HepG2 (cell line): ENCODE results near the gene PHACTR1. TPM values are rescaled to one million over a fixed set of nuclear protein-coding genes. Genes with fewer than 3 reads are reported as not detected.

Source experiments
- ATAC-seq: fragments of 200-7000 bp; cut with Tn5 transposase; 3 replicates; pipeline ENCODE4 v1.9.1; 2020; ENCODE audit warnings: mild to moderate bottlenecking, moderate library complexity
- BruUV-seq: library from RNA; stranded (reverse); fragments of 400-500 nt; replicated peaks from 2 replicates; lab custom pipeline; 2021; lab: Mats Ljungman, UMichigan
- CTCF ChIA-PET: fragments of 300-600 bp; formaldehyde crosslinking; extraction: SDS; loops from one replicate; lab custom pipeline; 2021; ENCODE audit warnings: low total read pairs, inconsistent platforms, low intra/inter-chr PET ratio; lab: Yijun Ruan, JAX
- POLR2A ChIA-PET: fragments of 350-600 bp; sonication (Branson Sonifier 250); formaldehyde crosslinking; loops from one replicate; lab custom pipeline; 2020; ENCODE audit warnings: antibody characterized with exemption, inconsistent platforms; lab: Yijun Ruan, JAX
- DNase-seq: peaks from one replicate; pipeline ENCODE4 v3.0.0-alpha.2; 2015; ENCODE audit warnings: low spot score
- FAIRE-seq: peaks from 3 replicates; lab custom pipeline; 2011; peaks lifted over from hg19 to GRCh38; lab: Jason Lieb, UNC
- H2AFZ ChIP-seq: one replicate; pipeline ENCODE4 v1.6.1; 2011; ENCODE audit warnings: low read length, inconsistent platforms
- H3K27ac ChIP-seq: fragments of 300-600 bp; 3 replicates; pipeline ENCODE4 v1.8.0; 2011; ENCODE audit warnings: mixed run types, mild to moderate bottlenecking, mixed read lengths, low read length, inconsistent platforms; ENCODE audit not compliant: insufficient read depth; ENCODE audit errors: extremely low read length
- H3K27me3 ChIP-seq, 2 experiments: fragments of 200-600 bp in 1 of 2; 2 replicates in 1 of 2; 3 replicates in 1 of 2; pipeline versions ENCODE4 v1.6.0 to v1.8.0; 2011; ENCODE audit warnings: low read length in 2 of 2, mild to moderate bottlenecking in 2 of 2, moderate library complexity in 2 of 2, inconsistent platforms in 1 of 2; ENCODE audit not compliant: insufficient read depth in 2 of 2, control insufficient read depth in 1 of 2
- H3K36me3 ChIP-seq, 2 experiments: fragments of 200-600 bp in 1 of 2; replicated peaks in 1 of 2; 2 replicates in 1 of 2; 3 replicates in 1 of 2; pipeline versions ENCODE4 v1.5.1 to v1.8.0; 2011; ENCODE audit warnings: low read length in 2 of 2, inconsistent platforms in 1 of 2; ENCODE audit not compliant: insufficient read depth in 2 of 2, control insufficient read depth in 1 of 2
- H3K4me1 ChIP-seq: 2 replicates; pipeline ENCODE4 v1.5.1; 2012; ENCODE audit warnings: low read length, inconsistent platforms; ENCODE audit not compliant: insufficient read depth
- H3K4me2 ChIP-seq: 2 replicates; pipeline ENCODE4 v1.6.0; 2011; ENCODE audit warnings: low read depth, low read length, inconsistent platforms
- H3K4me3 ChIP-seq, 3 experiments: fragments of 200-600 bp in 1 of 3; sonication (generic), shearing (Covaris generic) in 1 of 3; replicated peaks in 1 of 3; 2 replicates each; pipeline ENCODE4 v1.5.1; 2011 to 2016; ENCODE audit warnings: low read length in 3 of 3, inconsistent platforms in 2 of 3, low read depth in 2 of 3, mild to moderate bottlenecking in 2 of 3, control low read depth in 1 of 3, mixed read lengths in 1 of 3; ENCODE audit not compliant: insufficient read depth in 1 of 3
- H3K79me2 ChIP-seq: one replicate; pipeline ENCODE4 v1.6.1; 2011; ENCODE audit warnings: low read length, inconsistent platforms; ENCODE audit not compliant: insufficient read depth
- H3K9ac ChIP-seq: 2 replicates; pipeline ENCODE4 v1.6.0; 2011; ENCODE audit warnings: mild to moderate bottlenecking, low read depth, low read length, inconsistent platforms; ENCODE audit not compliant: insufficient read depth
- H3K9me3 ChIP-seq: 2 replicates; pipeline ENCODE4 v1.5.1; 2012; ENCODE audit warnings: mild to moderate bottlenecking, low read length
- H4K20me1 ChIP-seq: 2 replicates; pipeline ENCODE4 v1.6.0; 2011; ENCODE audit warnings: inconsistent platforms, mild to moderate bottlenecking, low read length, moderate library complexity; ENCODE audit not compliant: insufficient read depth
- AGO2 ChIP-seq: fragments of 200-400 bp; formaldehyde crosslinking; optimal IDR thresholded peaks from 2 replicates; pipeline ENCODE3; 2017; ENCODE audit warnings: mild to moderate bottlenecking, low read depth, low read length, moderate library complexity
- IRF9 ChIP-seq: sonication (generic); formaldehyde crosslinking; IDR thresholded peaks from 2 replicates; pipeline ENCODE4 v1.8.0; 2022; ENCODE audit warnings: missing genetic modification reagents, mild to moderate bottlenecking, borderline replicate concordance
- KAT2B ChIP-seq: fragments of 150-350 bp; IDR thresholded peaks from 2 replicates; pipeline ENCODE4 v1.6.1; 2014; ENCODE audit warnings: low read depth, low read length, borderline replicate concordance
- KAT8 ChIP-seq: IDR thresholded peaks from 2 replicates; pipeline ENCODE4 v1.6.1; 2016; ENCODE audit warnings: missing genetic modification reagents, missing compliant biosample characterization
- MTA1 ChIP-seq: sonication (generic); formaldehyde crosslinking; IDR thresholded peaks from 2 replicates; pipeline ENCODE4 v1.4.0; 2020; ENCODE audit warnings: missing genetic modification reagents, mild to moderate bottlenecking, borderline replicate concordance
- NCOR1 ChIP-seq: fragments of 200-600 bp; sonication (generic); IDR thresholded peaks from 2 replicates; pipeline ENCODE4 v1.7.0; 2017; ENCODE audit warnings: antibody characterized with exemption, low read length, borderline replicate concordance
- NFKBIZ ChIP-seq: IDR thresholded peaks from 2 replicates; pipeline ENCODE4 v1.6.1; 2018; ENCODE audit warnings: missing genetic modification reagents, missing compliant biosample characterization
- NONO ChIP-seq, 2 experiments: fragments of 450-650 bp in 1 of 2; sonication (generic) in 1 of 2; formaldehyde crosslinking in 1 of 2; IDR thresholded peaks in 1 of 2; conservative IDR thresholded peaks in 1 of 2; 2 replicates each; pipeline versions ENCODE4 v1.6.1 to v1.8.0; 2017 to 2022; ENCODE audit warnings: mild to moderate bottlenecking in 1 of 2, missing genetic modification reagents in 1 of 2, moderate library complexity in 1 of 2
- TEF ChIP-seq: sonication (generic); formaldehyde crosslinking; IDR thresholded peaks from 2 replicates; pipeline ENCODE4 v1.5.0; 2020; ENCODE audit warnings: missing genetic modification reagents
- ZBTB10 ChIP-seq: sonication (generic); formaldehyde crosslinking; IDR thresholded peaks from 2 replicates; pipeline ENCODE4 v1.4.0; 2020; ENCODE audit warnings: missing genetic modification reagents, borderline replicate concordance
- ZBTB33 ChIP-seq: sonication (generic); formaldehyde crosslinking; IDR thresholded peaks from 2 replicates; pipeline ENCODE4 v1.4.0; 2020; ENCODE audit warnings: missing genetic modification reagents
- ZNF3 ChIP-seq: IDR thresholded peaks from 2 replicates; pipeline ENCODE4 v1.7.0; 2017; ENCODE audit warnings: inconsistent platforms
- WGBS: methylation state at CpG from one replicate; pipeline ENCODE4 v1.1.6; 2017; ENCODE audit warnings: low lambda C conversion rate; 5-methylcytosine and 5-hydroxymethylcytosine counted together
- in situ Hi-C: cut with HindIII; loops from 2 replicates; pipeline ENCODE4 v1.10.0; 2017; ENCODE audit warnings: low pct_unique_long_range_greater_than_20kb; ENCODE audit not compliant: extremely low pct_ligation_motif_present
- intact Hi-C: fragments of 100-400 bp; cut with micrococcal nuclease; formaldehyde crosslinking; loops from one replicate; pipeline ENCODE4 v1.10.0; 2022; ENCODE audit not compliant: unreplicated experiment
- polyA plus RNA-seq, 8 experiments: library from polyadenylated mRNA; depleted of rRNA in 3 of 8; stranded (reverse) in 7 of 8; unstranded in 1 of 8; fragments of >200 nt; fragmentation: Illumina TruSeq in 4 of 8; extraction: Trizol in 4 of 8; gene quantifications; 2 replicates each; pipeline versions ENCODE4 v1.2.1 to v1.2.3, GENCODE V29; 2011 to 2016; ENCODE audit warnings: low read depth in 4 of 8, missing spikeins in 1 of 8, mixed read lengths in 1 of 8; ENCODE audit not compliant: insufficient read depth in 1 of 8
- total RNA-seq, 5 experiments: library from RNA; depleted of rRNA; stranded (reverse); fragments of >200 nt; fragmentation: Illumina TruSeq; extraction: Trizol; gene quantifications; 2 replicates each; pipeline ENCODE4 v1.2.3, GENCODE V29; 2016; ENCODE audit warnings: low read depth in 1 of 5
- TF ChIP-seq, protein P1 (sequence below), 2 experiments: sonication (generic) in 1 of 2; formaldehyde crosslinking in 1 of 2; IDR thresholded peaks; 2 replicates each; pipeline versions ENCODE4 v1.4.0 to v1.6.1; 2018 to 2020; ENCODE audit warnings: missing genetic modification reagents in 2 of 2, borderline replicate concordance in 1 of 2, low read depth in 1 of 2, mild to moderate bottlenecking in 1 of 2, missing biosample characterization in 1 of 2

The PHACTR1 gene
- total and polyA plus RNA-seq, 2 of the 13 experiments (the other 11 are each of a cell fraction or from before 2014, with no cell fraction given): 0.09 TPM; not detected in 1

GRCh38 chr6:13289789-13290318 is 573.3 kb downstream of the PHACTR1 start (continued):
- no peak for TF ChIP-seq ZBTB33 (CRISPR knock-in tag)
- TF ChIP-seq MTA1 (CRISPR knock-in tag): no peak
- TF ChIP-seq AGO2: no peak
- peak; percentile 71 for TF ChIP-seq KAT8 (CRISPR knock-in tag)

GRCh38 chr6:13290335-13290734 is 573.8 kb downstream of the PHACTR1 start:
- ChIA-PET CTCF (no interaction called here), POLR2A (interaction anchor here (0.7 to 2.3 kb wide), 4 partner anchors 13 to 117 kb away, joined by 3 to 17 read pairs (median 8); partner anchors contain the start of gene TBC1D7)
- H3K4me1 ChIP-seq: peaks cover 26% of the 10 kb centered on the region
- in situ Hi-C loops: no loop called here
- peak overlapping the region in 1 of 3 experiments; percentile 30; a peak in 1 of 6 replicates for H3K4me3 ChIP-seq
- DNase-seq (no peak), FAIRE-seq (no peak), ATAC-seq (peak; percentile 23)
- H2AFZ ChIP-seq: no peak overlapping the region
- H3K36me3 ChIP-seq: peaks cover 10 to 30% of the 10 kb centered on the region in 2 experiments
- peaks cover 28% of the 10 kb centered on the region for H3K9me3 ChIP-seq
- WGBS: 63% methylated on average over 2 of the region's 2 CpGs
- intact Hi-C loops: loop anchor here (1.0 kb wide), 1 partner anchor 13 kb away; no protein-coding TSS in a partner anchor
- peak overlapping the region; percentile 78 for H3K27ac ChIP-seq
- BruUV-seq: no TSS peak
- peak overlapping the region; percentile 48 for H3K4me2 ChIP-seq
- H3K27me3 ChIP-seq: no peaks in the 10 kb centered on the region
- no peaks in the 10 kb centered on the region for H4K20me1 ChIP-seq
- peak overlapping the region; percentile 31 for H3K9ac ChIP-seq
- no peaks in the 10 kb centered on the region for H3K79me2 ChIP-seq
- no peak for TF ChIP-seq IRF9 (CRISPR knock-in tag)
- no peak for TF ChIP-seq ZNF3 (CRISPR knock-in tag)
- no peak for TF ChIP-seq ZBTB10
- no peak for TF ChIP-seq TEF (CRISPR knock-in tag)
- no peak for TF ChIP-seq NFKBIZ (CRISPR knock-in tag)
- TF ChIP-seq NCOR1: no peak
- TF ChIP-seq, protein P1, sequence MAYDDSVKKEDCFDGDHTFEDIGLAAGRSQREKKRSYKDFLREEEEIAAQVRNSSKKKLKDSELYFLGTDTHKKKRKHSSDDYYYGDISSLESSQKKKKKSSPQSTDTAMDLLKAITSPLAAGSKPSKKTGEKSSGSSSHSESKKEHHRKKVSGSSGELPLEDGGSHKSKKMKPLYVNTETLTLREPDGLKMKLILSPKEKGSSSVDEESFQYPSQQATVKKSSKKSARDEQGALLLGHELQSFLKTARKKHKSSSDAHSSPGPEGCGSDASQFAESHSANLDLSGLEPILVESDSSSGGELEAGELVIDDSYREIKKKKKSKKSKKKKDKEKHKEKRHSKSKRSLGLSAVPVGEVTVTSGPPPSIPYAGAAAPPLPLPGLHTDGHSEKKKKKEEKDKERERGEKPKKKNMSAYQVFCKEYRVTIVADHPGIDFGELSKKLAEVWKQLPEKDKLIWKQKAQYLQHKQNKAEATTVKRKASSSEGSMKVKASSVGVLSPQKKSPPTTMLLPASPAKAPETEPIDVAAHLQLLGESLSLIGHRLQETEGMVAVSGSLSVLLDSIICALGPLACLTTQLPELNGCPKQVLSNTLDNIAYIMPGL (CRISPR knock-in tag; IDR thresholded peaks at IDR 0.05; ENCODE audit: borderline replicate concordance in 1 of 2, low read depth in 1 of 2): no peak
- no peak for TF ChIP-seq NONO (IDR thresholded peaks at IDR 0.05)
- TF ChIP-seq NONO (CRISPR knock-in tag; conservative IDR thresholded peaks at IDR 0.05): no peak
- TF ChIP-seq KAT2B: no peak
